K562 (cell line): ENCODE results near the gene NPIPA3.
"Not testable (repeated sequence)": the region's sequence is repeated elsewhere in the genome, so short reads cannot be mapped to it uniquely, and the experiment has no call there.

Source experiments
- DACH1 ChIP-seq: fragments of 450-650 bp; IDR thresholded peaks from 2 replicates; pipeline ENCODE4 v1.6.1; 2018; ENCODE audit not compliant: partially characterized antibody
- ETV5 ChIP-seq: sonication (generic); formaldehyde crosslinking; IDR thresholded peaks from 2 replicates; pipeline ENCODE4 v1.4.0; 2020; ENCODE audit warnings: low read depth, mild to moderate bottlenecking, missing genetic modification reagents
- MAFK ChIP-seq: IDR thresholded peaks from 2 replicates; pipeline ENCODE4 v1.6.1; 2011; ENCODE audit warnings: low read length, improper control_type of control experiment
- MAZ ChIP-seq, 2 experiments: fragments of 450-650 bp in 1 of 2; sonication (generic) in 1 of 2; formaldehyde crosslinking; IDR thresholded peaks in 1 of 2; conservative IDR thresholded peaks in 1 of 2; 2 replicates each; pipeline versions ENCODE4 v1.4.0 to v1.5.0; 2020; ENCODE audit warnings: mild to moderate bottlenecking in 1 of 2, missing genetic modification reagents in 1 of 2
- SREBF1 ChIP-seq: fragments of 150-350 bp; IDR thresholded peaks from 2 replicates; pipeline ENCODE4 v1.6.1; 2014; ENCODE audit warnings: antibody characterized with exemption, low read depth, low read length, borderline replicate concordance
- TAF9B ChIP-seq: fragments of 450-650 bp; IDR thresholded peaks from 2 replicates; pipeline ENCODE4 v1.6.1; 2018; ENCODE audit warnings: mild to moderate bottlenecking; ENCODE audit not compliant: partially characterized antibody
- TF ChIP-seq, protein P1 (sequence below): sonication (generic); formaldehyde crosslinking; IDR thresholded peaks from 2 replicates; pipeline ENCODE4 v1.4.0; 2020; ENCODE audit warnings: mild to moderate bottlenecking, missing genetic modification reagents
- TF ChIP-seq, protein P2 (sequence below), 3 experiments: fragments of 200-800 bp in 1 of 3; fragments of 250-450 bp in 1 of 3; fragments of 450-650 bp in 1 of 3; sonication (Bioruptor Pico) in 1 of 3; sonication (Bioruptor generic) in 1 of 3; formaldehyde crosslinking in 1 of 3; IDR thresholded peaks; 2 replicates each; pipeline versions ENCODE4 v1.6.1 to v1.8.0; 2016 to 2022; ENCODE audit warnings: mild to moderate bottlenecking in 2 of 3, missing genetic modification characterization in 2 of 3, missing compliant biosample characterization in 1 of 3, moderate library complexity in 1 of 3
- TF ChIP-seq, protein P3 (sequence below): fragments of 450-650 bp; formaldehyde crosslinking; conservative IDR thresholded peaks from 2 replicates; pipeline ENCODE4 v1.4.0; 2022; ENCODE audit warnings: mild to moderate bottlenecking, missing genetic modification characterization

- TF ChIP-seq, protein P1, sequence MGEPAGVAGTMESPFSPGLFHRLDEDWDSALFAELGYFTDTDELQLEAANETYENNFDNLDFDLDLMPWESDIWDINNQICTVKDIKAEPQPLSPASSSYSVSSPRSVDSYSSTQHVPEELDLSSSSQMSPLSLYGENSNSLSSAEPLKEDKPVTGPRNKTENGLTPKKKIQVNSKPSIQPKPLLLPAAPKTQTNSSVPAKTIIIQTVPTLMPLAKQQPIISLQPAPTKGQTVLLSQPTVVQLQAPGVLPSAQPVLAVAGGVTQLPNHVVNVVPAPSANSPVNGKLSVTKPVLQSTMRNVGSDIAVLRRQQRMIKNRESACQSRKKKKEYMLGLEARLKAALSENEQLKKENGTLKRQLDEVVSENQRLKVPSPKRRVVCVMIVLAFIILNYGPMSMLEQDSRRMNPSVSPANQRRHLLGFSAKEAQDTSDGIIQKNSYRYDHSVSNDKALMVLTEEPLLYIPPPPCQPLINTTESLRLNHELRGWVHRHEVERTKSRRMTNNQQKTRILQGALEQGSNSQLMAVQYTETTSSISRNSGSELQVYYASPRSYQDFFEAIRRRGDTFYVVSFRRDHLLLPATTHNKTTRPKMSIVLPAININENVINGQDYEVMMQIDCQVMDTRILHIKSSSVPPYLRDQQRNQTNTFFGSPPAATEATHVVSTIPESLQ (CRISPR knock-in tag) = not testable (repeated sequence)
- not testable (repeated sequence) for TF ChIP-seq DACH1; MAZ (CRISPR knock-in tag; conservative IDR thresholded peaks at IDR 0.05 in 1 of 2, IDR thresholded peaks at IDR 0.05 in 1 of 2); TAF9B; MAFK; ETV5 (CRISPR knock-in tag); SREBF1
- TF ChIP-seq, protein P2, sequence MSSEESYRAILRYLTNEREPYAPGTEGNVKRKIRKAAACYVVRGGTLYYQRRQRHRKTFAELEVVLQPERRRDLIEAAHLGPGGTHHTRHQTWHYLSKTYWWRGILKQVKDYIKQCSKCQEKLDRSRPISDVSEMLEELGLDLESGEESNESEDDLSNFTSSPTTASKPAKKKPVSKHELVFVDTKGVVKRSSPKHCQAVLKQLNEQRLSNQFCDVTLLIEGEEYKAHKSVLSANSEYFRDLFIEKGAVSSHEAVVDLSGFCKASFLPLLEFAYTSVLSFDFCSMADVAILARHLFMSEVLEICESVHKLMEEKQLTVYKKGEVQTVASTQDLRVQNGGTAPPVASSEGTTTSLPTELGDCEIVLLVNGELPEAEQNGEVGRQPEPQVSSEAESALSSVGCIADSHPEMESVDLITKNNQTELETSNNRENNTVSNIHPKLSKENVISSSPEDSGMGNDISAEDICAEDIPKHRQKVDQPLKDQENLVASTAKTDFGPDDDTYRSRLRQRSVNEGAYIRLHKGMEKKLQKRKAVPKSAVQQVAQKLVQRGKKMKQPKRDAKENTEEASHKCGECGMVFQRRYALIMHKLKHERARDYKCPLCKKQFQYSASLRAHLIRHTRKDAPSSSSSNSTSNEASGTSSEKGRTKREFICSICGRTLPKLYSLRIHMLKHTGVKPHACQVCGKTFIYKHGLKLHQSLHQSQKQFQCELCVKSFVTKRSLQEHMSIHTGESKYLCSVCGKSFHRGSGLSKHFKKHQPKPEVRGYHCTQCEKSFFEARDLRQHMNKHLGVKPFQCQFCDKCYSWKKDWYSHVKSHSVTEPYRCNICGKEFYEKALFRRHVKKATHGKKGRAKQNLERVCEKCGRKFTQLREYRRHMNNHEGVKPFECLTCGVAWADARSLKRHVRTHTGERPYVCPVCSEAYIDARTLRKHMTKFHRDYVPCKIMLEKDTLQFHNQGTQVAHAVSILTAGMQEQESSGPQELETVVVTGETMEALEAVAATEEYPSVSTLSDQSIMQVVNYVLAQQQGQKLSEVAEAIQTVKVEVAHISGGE (CRISPR knock-in tag; IDR thresholded peaks at IDR 0.05) = not testable (repeated sequence)
- TF ChIP-seq, protein P3, sequence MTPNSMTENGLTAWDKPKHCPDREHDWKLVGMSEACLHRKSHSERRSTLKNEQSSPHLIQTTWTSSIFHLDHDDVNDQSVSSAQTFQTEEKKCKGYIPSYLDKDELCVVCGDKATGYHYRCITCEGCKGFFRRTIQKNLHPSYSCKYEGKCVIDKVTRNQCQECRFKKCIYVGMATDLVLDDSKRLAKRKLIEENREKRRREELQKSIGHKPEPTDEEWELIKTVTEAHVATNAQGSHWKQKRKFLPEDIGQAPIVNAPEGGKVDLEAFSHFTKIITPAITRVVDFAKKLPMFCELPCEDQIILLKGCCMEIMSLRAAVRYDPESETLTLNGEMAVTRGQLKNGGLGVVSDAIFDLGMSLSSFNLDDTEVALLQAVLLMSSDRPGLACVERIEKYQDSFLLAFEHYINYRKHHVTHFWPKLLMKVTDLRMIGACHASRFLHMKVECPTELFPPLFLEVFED (CRISPR knock-in tag) = not testable (repeated sequence)
These were observed 70.4 kb downstream of the NPIPA3 start for GRCh38 chr16:14773654-14774053.
